C4-2B (cell line): ENCODE results near the gene GRK6.

ENCODE experiments used
- H3K27ac ChIP-seq: fragments of 450-650 bp; 2 replicates; pipeline ENCODE4 v1.5.1; 2017
- CTCF ChIP-seq: fragments of 450-650 bp; conservative IDR thresholded peaks from 2 replicates; pipeline ENCODE4 v1.5.1; 2017; ENCODE audit warnings: mild to moderate bottlenecking
- ZFX ChIP-seq: fragments of 450-650 bp; IDR thresholded peaks from 2 replicates; pipeline ENCODE4 v1.6.1; 2017

GRK6 gene

GRCh38 chr5:177468685-177469628 lies 42.5 kb downstream of the GRK6 start:
- H3K27ac ChIP-seq: no peak overlapping the region
- TF ChIP-seq ZFX: no peak
- no peak for TF ChIP-seq CTCF

GRCh38 chr5:177469750-177470525 lies 43.5 kb downstream of the GRK6 start:
- no peak overlapping the region for H3K27ac ChIP-seq

GRCh38 chr5:177470759-177471536 lies 44.5 kb downstream of the GRK6 start:
- no peak overlapping the region for H3K27ac ChIP-seq

More at GRCh38 chr5:177469750-177470525, 43.5 kb downstream of the GRK6 start:
- TF ChIP-seq CTCF: no peak

GRCh38 chr5:177471610-177472356 lies 45.3 kb downstream of the GRK6 start:
- peak overlapping the region; percentile 70 for H3K27ac ChIP-seq
- TF ChIP-seq ZFX: no peak
- no peak for TF ChIP-seq CTCF

More at GRCh38 chr5:177470759-177471536, 44.5 kb downstream of the GRK6 start:
- TF ChIP-seq ZFX: no peak
- no peak for TF ChIP-seq CTCF

GRCh38 chr5:177472460-177473442 lies 46.3 kb downstream of the GRK6 start:
- H3K27ac ChIP-seq: peak overlapping the region; percentile 70
- TF ChIP-seq ZFX: 0 out of 2 replicates have a peak, but pooled peaks have one; percentile 50
- TF ChIP-seq CTCF: no peak
